ENCODE measurements around the gene SNAI1. TPM values are rescaled to one million over a fixed set of nuclear protein-coding genes. Genes with fewer than 3 reads are reported as not detected.
A peak's percentile ranks its signal among the peaks of the same experiment; 100 is the strongest.

The SNAI1 gene
- total RNA-seq, 1 experiment from 2014 or later = 2.6 TPM

- DNase-seq (ENCODE audit: low spot score) = no peak
Observed at GRCh38 chr20:50013976-50014375, 31.2 kb downstream of the SNAI1 start.

- no peak for DNase-seq (ENCODE audit: low spot score)
Observed at GRCh38 chr20:50014570-50015562, 32.1 kb downstream of the SNAI1 start.

GRCh38 chr20:50015636-50015992 lies 32.8 kb downstream of the SNAI1 start:
- DNase-seq (ENCODE audit: low spot score) = no peak

- DNase-seq (ENCODE audit: low spot score) = no peak
Observed at GRCh38 chr20:50015993-50016770, 33.4 kb downstream of the SNAI1 start.

GRCh38 chr20:50017160-50017559 lies 34.4 kb downstream of the SNAI1 start:
- DNase-seq (ENCODE audit: low spot score) = no peak

- no peak for DNase-seq (ENCODE audit: low spot score)
Observed at GRCh38 chr20:50017576-50018248, 34.9 kb downstream of the SNAI1 start.

GRCh38 chr20:50019466-50020256 lies 36.9 kb downstream of the SNAI1 start:
- DNase-seq (ENCODE audit: low spot score) = peak; percentile 46

GRCh38 chr20:50020288-50020687 lies 37.5 kb downstream of the SNAI1 start:
- peak; percentile 48 for DNase-seq (ENCODE audit: low spot score)

GRCh38 chr20:50022676-50023075 lies 39.9 kb downstream of the SNAI1 start:
- DNase-seq (ENCODE audit: low spot score) = no peak

GRCh38 chr20:50023116-50023805 lies 40.5 kb downstream of the SNAI1 start:
- no peak for DNase-seq (ENCODE audit: low spot score)

GRCh38 chr20:50026746-50027575 lies 44.2 kb downstream of the SNAI1 start:
- no peak for DNase-seq (ENCODE audit: low spot score)

GRCh38 chr20:50027611-50028105 lies 44.9 kb downstream of the SNAI1 start:
- peak; percentile 90 for DNase-seq (ENCODE audit: low spot score)

- no peak for DNase-seq (ENCODE audit: low spot score)
Observed at GRCh38 chr20:50029083-50029696, 46.4 kb downstream of the SNAI1 start.

GRCh38 chr20:50029697-50030461 lies 47.1 kb downstream of the SNAI1 start:
- peak; percentile 95 for DNase-seq (ENCODE audit: low spot score)

GRCh38 chr20:50032955-50033666 lies 50.3 kb downstream of the SNAI1 start:
- DNase-seq (ENCODE audit: low spot score) = no peak

GRCh38 chr20:50034567-50035180 lies 51.9 kb downstream of the SNAI1 start:
- peak; percentile 91 for DNase-seq (ENCODE audit: low spot score)

GRCh38 chr20:50036703-50037102 lies 53.9 kb downstream of the SNAI1 start:
- no peak for DNase-seq (ENCODE audit: low spot score)
